ENCODE data around the gene PPIL1.
"Not testable (repeated sequence)": the region's sequence is repeated elsewhere in the genome, so short reads cannot be mapped to it uniquely, and the experiment has no call there.

Gene PPIL1

GRCh38 chr6:36814249-36814648 lies 60.4 kb downstream of the PPIL1 start:
- DNase-seq, result no peak

GRCh38 chr6:36813526-36813925 lies 61.1 kb downstream of the PPIL1 start:
- no peak for DNase-seq

- DNase-seq, result not testable (repeated sequence)
These were observed 61.6 kb downstream of the PPIL1 start for GRCh38 chr6:36813047-36813446.

- DNase-seq, result no peak
These were observed 64.4 kb downstream of the PPIL1 start for GRCh38 chr6:36809941-36810803.

GRCh38 chr6:36809156-36809555 lies 65.4 kb downstream of the PPIL1 start:
- DNase-seq, result no peak

GRCh38 chr6:36808634-36809033 lies 66.0 kb downstream of the PPIL1 start:
- no peak for DNase-seq

GRCh38 chr6:36807750-36808149 lies 66.9 kb downstream of the PPIL1 start:
- no peak for DNase-seq

- no peak for DNase-seq
These were observed 67.5 kb downstream of the PPIL1 start for GRCh38 chr6:36807143-36807542.

GRCh38 chr6:36805917-36806316 lies 68.7 kb downstream of the PPIL1 start:
- no peak for DNase-seq

- no peak for DNase-seq
These were observed 69.4 kb downstream of the PPIL1 start for GRCh38 chr6:36805096-36805797.

Data from activated CD4-positive, alpha-beta T cell treated with anti-CD3 and anti-CD28 coated beads for 48 hours (primary cell).